ENCODE data around the gene PTPN1. TPM values are rescaled to one million over a fixed set of nuclear protein-coding genes. Genes with fewer than 3 reads are reported as not detected.

PTPN1 gene
- total RNA-seq, 2 experiments from 2014 or later = 17.1 to 25.1 TPM

GRCh38 chr20:50493881-50494253 lies 16.3 kb upstream of the PTPN1 start:
- DNase-seq (ENCODE audit: low spot score) = no peak
- no peak overlapping the region for H3K4me3 ChIP-seq (ENCODE audit: low read depth, low read length, poor library complexity, severe bottlenecking)
- no TSS peak for BruUV-seq (replicated peaks)
- no peaks in the 10 kb centered on the region for H3K79me2 ChIP-seq (ENCODE audit: insufficient read depth, low read depth, low read length)
- H3K9me3 ChIP-seq (ENCODE audit: low read length) = no peaks in the 10 kb centered on the region
- no peak overlapping the region for H3K4me2 ChIP-seq (ENCODE audit: low read length)
- 0 out of 2 replicates have a peak overlapping the region, but pooled peaks have one; percentile 4 for H2AFZ ChIP-seq (ENCODE audit: low read length)
- H4K20me1 ChIP-seq (ENCODE audit: insufficient read depth, low read length) = no peaks in the 10 kb centered on the region
- peaks cover 7% of the 10 kb centered on the region for H3K4me1 ChIP-seq (ENCODE audit: insufficient read depth, low read length, poor library complexity, severe bottlenecking)
- intact Hi-C loops (cut with micrococcal nuclease; ENCODE audit: unreplicated experiment) = no loop called here
- no peak for TF ChIP-seq EZH2phosphoT487 (IDR thresholded peaks at IDR 0.05; ENCODE audit: borderline replicate concordance, low read depth, low read length)
- ChIA-PET POLR2A (interaction anchor here (1.3 kb wide), 1 partner anchor 9 kb away, joined by 5 read pairs; no protein-coding TSS in a partner anchor), CTCF (ENCODE audit: unreplicated experiment) (no interaction called here)
- H3K27ac ChIP-seq (ENCODE audit: low read depth, low read length, poor library complexity, severe bottlenecking) = no peak overlapping the region
- H3K36me3 ChIP-seq (ENCODE audit: insufficient read depth, low read length) = no peaks in the 10 kb centered on the region
- H3K9me2 ChIP-seq (ENCODE audit: insufficient read depth, low read length) = no peaks in the 10 kb centered on the region

GRCh38 chr20:50494428-50494827 lies 15.8 kb upstream of the PTPN1 start:
- intact Hi-C loops (cut with micrococcal nuclease; ENCODE audit: unreplicated experiment) = no loop called here
- no peak overlapping the region for H2AFZ ChIP-seq (ENCODE audit: low read length)
- H3K27ac ChIP-seq (ENCODE audit: low read depth, low read length, poor library complexity, severe bottlenecking) = no peak overlapping the region
- peaks cover 6% of the 10 kb centered on the region for H3K4me1 ChIP-seq (ENCODE audit: insufficient read depth, low read length, poor library complexity, severe bottlenecking)
- no peaks in the 10 kb centered on the region for H3K9me3 ChIP-seq (ENCODE audit: low read length)
- DNase-seq (ENCODE audit: low spot score) = no peak
- POLR2A ChIA-PET = interaction anchor here (1.3 kb wide), 1 partner anchor 8 kb away, joined by 5 read pairs; no protein-coding TSS in a partner anchor
- TF ChIP-seq CTCF (conservative IDR thresholded peaks at IDR 0.05; ENCODE audit: low read length) (no peak), EZH2phosphoT487 (IDR thresholded peaks at IDR 0.05; ENCODE audit: borderline replicate concordance, low read depth, low read length) (no peak)
- H4K20me1 ChIP-seq (ENCODE audit: insufficient read depth, low read length) = no peaks in the 10 kb centered on the region
- H3K4me3 ChIP-seq (ENCODE audit: low read depth, low read length, poor library complexity, severe bottlenecking) = no peak overlapping the region
- no peaks in the 10 kb centered on the region for H3K9me2 ChIP-seq (ENCODE audit: insufficient read depth, low read length)
- CTCF ChIA-PET (ENCODE audit: unreplicated experiment) = no interaction called here
- no peaks in the 10 kb centered on the region for H3K36me3 ChIP-seq (ENCODE audit: insufficient read depth, low read length)
- no TSS peak for BruUV-seq (replicated peaks)
- H3K79me2 ChIP-seq (ENCODE audit: insufficient read depth, low read depth, low read length) = no peaks in the 10 kb centered on the region
- H3K4me2 ChIP-seq (ENCODE audit: low read length) = no peak overlapping the region

- intact Hi-C loops (cut with micrococcal nuclease; ENCODE audit: unreplicated experiment) = no loop called here
- DNase-seq (ENCODE audit: low spot score) = no peak
- Histone ChIP-seq H3K9me3 (ENCODE audit: low read length) (no peaks in the 10 kb centered on the region), H3K36me3 (ENCODE audit: insufficient read depth, low read length) (no peaks in the 10 kb centered on the region), H3K4me3 (ENCODE audit: low read depth, low read length, poor library complexity, severe bottlenecking) (no peak overlapping the region), H4K20me1 (ENCODE audit: insufficient read depth, low read length) (no peaks in the 10 kb centered on the region), H3K4me2 (ENCODE audit: low read length) (no peak overlapping the region), H3K27ac (ENCODE audit: low read depth, low read length, poor library complexity, severe bottlenecking) (no peak overlapping the region), H3K9me2 (ENCODE audit: insufficient read depth, low read length) (no peaks in the 10 kb centered on the region), H3K4me1 (ENCODE audit: insufficient read depth, low read length, poor library complexity, severe bottlenecking) (peaks cover 6% of the 10 kb centered on the region), H2AFZ (ENCODE audit: low read length) (no peak overlapping the region), H3K79me2 (ENCODE audit: insufficient read depth, low read depth, low read length) (no peaks in the 10 kb centered on the region)
- no peak for TF ChIP-seq CTCF (conservative IDR thresholded peaks at IDR 0.05; ENCODE audit: low read length)
- TF ChIP-seq EZH2phosphoT487 (IDR thresholded peaks at IDR 0.05; ENCODE audit: borderline replicate concordance, low read depth, low read length) = no peak
- BruUV-seq (replicated peaks) = no TSS peak
- CTCF ChIA-PET (ENCODE audit: unreplicated experiment) = interaction anchor here (0.6 kb wide), 1 partner anchor 343 kb away, joined by 3 read pairs; no protein-coding TSS in a partner anchor
- POLR2A ChIA-PET = no interaction called here
Observed at GRCh38 chr20:50496773-50497385, 13.3 kb upstream of the PTPN1 start.
